GM06990 (cell line): ENCODE measurements around the gene LCN2.

Experiments
- DNase-seq: peaks from one replicate; pipeline ENCODE4 v3.0.0-alpha.2; 2011; ENCODE audit not compliant: insufficient read length; ENCODE audit errors: extremely low read depth
- H3K27me3 ChIP-seq: replicated peaks from 2 replicates; pipeline ENCODE4 v1.6.0; 2011; ENCODE audit warnings: low read length; ENCODE audit not compliant: control insufficient read depth, insufficient read depth
- H3K36me3 ChIP-seq: 2 replicates; pipeline ENCODE4 v1.5.1; 2011; ENCODE audit warnings: low read length; ENCODE audit not compliant: control insufficient read depth, insufficient read depth
- H3K4me3 ChIP-seq: replicated peaks from 2 replicates; pipeline ENCODE4 v1.5.1; 2011; ENCODE audit warnings: low read depth, mild to moderate bottlenecking, control low read depth, low read length
- TF ChIP-seq, protein P1 (sequence below): IDR thresholded peaks from 2 replicates; pipeline ENCODE4 v1.5.1; 2011; ENCODE audit warnings: low read length, control low read depth, mild to moderate bottlenecking, inconsistent platforms; ENCODE audit not compliant: insufficient read depth, poor library complexity, severe bottlenecking

LCN2 gene

GRCh38 chr9:128185979-128186965 is 37.0 kb downstream of the LCN2 start:
- peaks cover 8% of the 10 kb centered on the region for H3K36me3 ChIP-seq
- DNase-seq = no peak
- TF ChIP-seq, protein P1, sequence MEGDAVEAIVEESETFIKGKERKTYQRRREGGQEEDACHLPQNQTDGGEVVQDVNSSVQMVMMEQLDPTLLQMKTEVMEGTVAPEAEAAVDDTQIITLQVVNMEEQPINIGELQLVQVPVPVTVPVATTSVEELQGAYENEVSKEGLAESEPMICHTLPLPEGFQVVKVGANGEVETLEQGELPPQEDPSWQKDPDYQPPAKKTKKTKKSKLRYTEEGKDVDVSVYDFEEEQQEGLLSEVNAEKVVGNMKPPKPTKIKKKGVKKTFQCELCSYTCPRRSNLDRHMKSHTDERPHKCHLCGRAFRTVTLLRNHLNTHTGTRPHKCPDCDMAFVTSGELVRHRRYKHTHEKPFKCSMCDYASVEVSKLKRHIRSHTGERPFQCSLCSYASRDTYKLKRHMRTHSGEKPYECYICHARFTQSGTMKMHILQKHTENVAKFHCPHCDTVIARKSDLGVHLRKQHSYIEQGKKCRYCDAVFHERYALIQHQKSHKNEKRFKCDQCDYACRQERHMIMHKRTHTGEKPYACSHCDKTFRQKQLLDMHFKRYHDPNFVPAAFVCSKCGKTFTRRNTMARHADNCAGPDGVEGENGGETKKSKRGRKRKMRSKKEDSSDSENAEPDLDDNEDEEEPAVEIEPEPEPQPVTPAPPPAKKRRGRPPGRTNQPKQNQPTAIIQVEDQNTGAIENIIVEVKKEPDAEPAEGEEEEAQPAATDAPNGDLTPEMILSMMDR = no peak
- no peak overlapping the region for H3K4me3 ChIP-seq
- no peaks in the 10 kb centered on the region for H3K27me3 ChIP-seq

DNA sequence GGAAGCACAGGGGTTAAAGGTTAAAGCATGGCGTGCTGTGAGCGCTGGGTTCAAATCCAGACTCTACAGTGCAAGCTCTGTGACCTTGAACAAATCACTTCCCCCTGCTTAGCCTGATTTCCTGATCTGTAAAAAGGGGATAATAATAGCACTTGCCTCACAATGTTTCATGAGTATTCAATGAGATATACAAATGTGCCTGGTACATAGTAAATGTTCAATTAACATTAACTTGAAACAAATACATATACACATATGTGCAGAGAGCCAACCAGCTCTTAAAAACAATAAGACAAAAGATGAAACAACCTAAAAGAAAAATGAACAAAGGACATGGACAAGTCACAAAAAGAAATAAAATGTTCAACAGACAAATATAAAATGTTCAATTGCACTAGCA is 38.1 kb downstream of the LCN2 start:
- Histone ChIP-seq H3K4me3 (no peak overlapping the region), H3K36me3 (peaks cover 8% of the 10 kb centered on the region), H3K27me3 (no peaks in the 10 kb centered on the region)
- DNase-seq = no peak
- TF ChIP-seq, protein P1 = no peak

DNA sequence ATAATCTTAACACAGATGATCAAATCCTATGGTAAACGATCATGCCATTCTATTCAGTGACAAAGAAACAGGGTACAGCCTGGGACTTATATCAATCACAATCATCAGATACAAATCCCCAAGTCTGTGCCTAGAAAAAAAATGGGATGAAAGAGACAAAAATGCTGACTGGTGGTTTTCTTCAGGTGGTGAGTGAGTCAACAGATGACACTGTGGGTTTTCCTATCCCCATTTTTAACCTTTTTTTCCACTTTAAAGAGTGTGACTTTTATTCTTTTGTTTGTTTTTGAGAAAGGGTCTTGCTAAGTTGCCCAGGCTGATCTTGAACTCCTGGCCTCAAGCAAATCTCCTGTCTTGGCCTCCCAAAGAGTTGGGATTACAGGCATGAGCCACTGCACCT is 39.0 kb downstream of the LCN2 start:
- TF ChIP-seq, protein P1 = no peak

GRCh38 chr9:128190013-128190412 is 40.8 kb downstream of the LCN2 start:
- TF ChIP-seq, protein P1 = peak; percentile 4
- Histone ChIP-seq H3K36me3 (peaks cover 3% of the 10 kb centered on the region), H3K4me3 (no peak overlapping the region; the same call in 1 of the 2 replicates), H3K27me3 (no peaks in the 10 kb centered on the region)
- no peak for DNase-seq

More for the DNA sequence above, 39.0 kb downstream of the LCN2 start:
- Histone ChIP-seq H3K4me3 (no peak overlapping the region), H3K27me3 (no peaks in the 10 kb centered on the region), H3K36me3 (peaks cover 6% of the 10 kb centered on the region)
- no peak for DNase-seq

DNA sequence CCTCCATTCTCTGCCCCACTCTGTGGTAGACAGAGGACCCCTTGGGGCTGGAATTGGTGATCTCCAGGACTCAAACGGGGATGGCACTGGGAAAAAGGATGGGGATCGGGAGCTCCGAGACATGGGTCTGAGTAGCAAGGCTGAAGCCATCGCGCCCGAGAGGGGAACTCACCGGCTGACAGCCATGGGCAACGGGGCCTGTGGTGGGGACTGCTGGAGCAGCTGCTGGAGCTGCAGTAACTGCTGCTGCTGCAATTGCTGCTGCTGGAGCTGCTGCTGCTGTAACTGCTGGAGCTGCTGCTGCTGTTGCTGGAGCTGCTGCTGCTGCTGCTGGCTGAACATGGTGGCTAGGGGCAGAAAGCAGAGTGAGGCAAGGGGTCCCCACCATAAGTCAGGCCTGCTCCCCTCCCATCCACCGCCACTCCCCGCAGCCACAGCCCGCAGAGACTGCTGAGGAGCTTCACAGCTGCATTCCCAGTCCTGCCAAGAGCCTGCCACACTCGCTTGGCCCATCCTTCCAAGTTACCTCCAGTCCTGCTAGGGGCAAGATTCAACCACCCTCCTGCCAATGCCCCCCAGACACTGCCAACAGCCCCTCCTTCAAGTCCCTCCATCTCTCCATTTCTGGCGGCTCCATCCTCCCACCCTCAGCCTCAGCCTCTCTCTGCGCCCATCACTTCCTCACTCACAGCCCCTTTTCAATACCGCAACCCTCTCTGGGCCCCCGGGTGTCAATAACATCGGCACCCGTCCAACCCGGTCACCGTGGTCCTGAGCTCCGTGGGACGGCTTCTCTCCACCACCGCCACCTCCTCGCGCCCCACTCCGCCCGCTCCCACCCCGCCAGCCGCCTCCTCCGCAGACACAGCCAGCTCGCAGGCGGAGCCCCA is 41.5 kb downstream of the LCN2 start:
- TF ChIP-seq, protein P1 = no peak

More for the DNA sequence above, 41.5 kb downstream of the LCN2 start:
- no peaks in the 10 kb centered on the region for H3K27me3 ChIP-seq
- DNase-seq = peak; percentile 39
- peaks cover under 1% of the 10 kb centered on the region for H3K36me3 ChIP-seq
- peak overlapping the region; percentile 85 for H3K4me3 ChIP-seq
